OCI-LY1 (cell line): ENCODE measurements around the gene ZNF770.

Experiments
- H2AFZ ChIP-seq: fragments of 200-600 bp; sonication (generic), shearing (Covaris generic); 2 replicates; pipeline ENCODE4 v1.6.0; 2014; ENCODE audit warnings: antibody characterized with exemption, mild to moderate bottlenecking, low read length
- H3F3A ChIP-seq: fragments of 200-600 bp; sonication (generic), shearing (Covaris generic); 2 replicates; pipeline ENCODE4 v1.6.0; 2014; ENCODE audit warnings: mild to moderate bottlenecking, antibody characterized with exemption, low read length, moderate library complexity; ENCODE audit not compliant: insufficient read depth
- H3K27ac ChIP-seq: fragments of 200-600 bp; sonication (generic); 2 replicates; pipeline ENCODE4 v1.5.1; 2014; ENCODE audit warnings: low read length, mixed run types, mild to moderate bottlenecking, low read depth; ENCODE audit not compliant: poor library complexity, severe bottlenecking
- H3K27me3 ChIP-seq: fragments of 200-600 bp; sonication (generic); 2 replicates; pipeline ENCODE4 v1.6.0; 2014; ENCODE audit warnings: antibody characterized with exemption, mild to moderate bottlenecking, low read length, moderate library complexity; ENCODE audit not compliant: insufficient read depth
- H3K36me3 ChIP-seq: fragments of 200-600 bp; sonication (generic); 2 replicates; pipeline ENCODE4 v1.6.1; 2014; ENCODE audit warnings: mild to moderate bottlenecking, antibody characterized with exemption, low read length, moderate library complexity, mixed read lengths; ENCODE audit not compliant: insufficient read depth
- H3K4me1 ChIP-seq: fragments of 200-600 bp; sonication (generic); 2 replicates; pipeline ENCODE4 v1.5.1; 2014; ENCODE audit warnings: mild to moderate bottlenecking, low read length, moderate library complexity; ENCODE audit not compliant: insufficient read depth, severe bottlenecking
- H3K4me2 ChIP-seq: fragments of 200-600 bp; sonication (generic), shearing (Covaris generic); 2 replicates; pipeline ENCODE4 v1.6.1; 2014; ENCODE audit warnings: low read length
- H3K4me3 ChIP-seq: fragments of 200-600 bp; sonication (generic); 2 replicates; pipeline ENCODE4 v1.5.1; 2014; ENCODE audit warnings: low read length, low read depth, mild to moderate bottlenecking, mixed read lengths; ENCODE audit not compliant: poor library complexity, severe bottlenecking
- H3K79me2 ChIP-seq: fragments of 200-600 bp; shearing (Covaris generic); 2 replicates; pipeline ENCODE4 v1.6.1; 2016; ENCODE audit warnings: mixed run types, low read length, mixed read lengths; ENCODE audit not compliant: insufficient read depth
- H3K9ac ChIP-seq: fragments of 200-600 bp; sonication (generic), shearing (Covaris generic); 2 replicates; pipeline ENCODE4 v1.6.1; 2014; ENCODE audit warnings: mild to moderate bottlenecking, low read length, mixed read lengths
- H3K9me2 ChIP-seq: fragments of 200-600 bp; sonication (generic), shearing (Covaris generic); 2 replicates; pipeline ENCODE4 v1.6.1; 2014; ENCODE audit warnings: low read depth, mild to moderate bottlenecking, low read length, mixed read lengths
- H3K9me3 ChIP-seq: fragments of 200-600 bp; shearing (Covaris generic); 2 replicates; pipeline ENCODE4 v1.6.1; 2014; ENCODE audit warnings: low read length, mixed read lengths
- H4K20me1 ChIP-seq: fragments of 200-600 bp; sonication (generic), shearing (Covaris generic); 2 replicates; pipeline ENCODE4 v1.6.0; 2016; ENCODE audit warnings: mild to moderate bottlenecking, low read length; ENCODE audit not compliant: insufficient read depth
- EZH2 ChIP-seq: fragments of 200-600 bp; sonication (generic), shearing (Covaris generic); IDR thresholded peaks from 2 replicates; pipeline ENCODE4 v1.8.0; 2017; ENCODE audit warnings: borderline replicate concordance, mixed run types, mild to moderate bottlenecking, antibody characterized with exemption, low read length, moderate library complexity, mixed read lengths
- TF ChIP-seq, protein P1 (sequence below): fragments of 200-600 bp; sonication (generic), shearing (Covaris generic); IDR thresholded peaks from 2 replicates; pipeline ENCODE4 v1.5.1; 2017; ENCODE audit warnings: mild to moderate bottlenecking, antibody characterized with exemption, low read length, moderate library complexity, mixed read lengths

Gene ZNF770

DNA sequence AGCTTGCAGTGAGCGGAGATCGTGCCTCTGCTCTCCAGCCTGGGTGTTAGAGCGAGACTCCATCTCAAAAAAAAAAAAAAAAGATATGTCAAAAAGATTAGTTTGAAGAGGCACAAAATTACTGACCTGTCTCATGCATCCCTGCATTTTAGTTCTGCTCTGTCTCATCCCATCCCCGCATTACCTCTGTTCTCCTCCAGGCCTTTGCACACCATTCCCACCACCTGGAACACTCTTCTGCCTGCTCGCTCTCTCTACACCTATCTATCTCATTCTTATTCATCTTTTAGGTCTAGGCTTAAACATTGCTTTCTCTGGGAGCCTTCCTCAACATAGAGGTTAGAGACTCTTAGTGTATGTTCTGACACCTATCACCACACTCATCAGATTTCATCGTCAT, 32.9 kb upstream of the ZNF770 start:
- no peak overlapping the region for H3K4me2 ChIP-seq
- no peaks in the 10 kb centered on the region for H3F3A ChIP-seq
- H3K4me3 ChIP-seq = no peak overlapping the region
- no peaks in the 10 kb centered on the region for H3K9me2 ChIP-seq
- no peaks in the 10 kb centered on the region for H3K4me1 ChIP-seq
- no peak overlapping the region for H3K27ac ChIP-seq
- TF ChIP-seq, protein P1, sequence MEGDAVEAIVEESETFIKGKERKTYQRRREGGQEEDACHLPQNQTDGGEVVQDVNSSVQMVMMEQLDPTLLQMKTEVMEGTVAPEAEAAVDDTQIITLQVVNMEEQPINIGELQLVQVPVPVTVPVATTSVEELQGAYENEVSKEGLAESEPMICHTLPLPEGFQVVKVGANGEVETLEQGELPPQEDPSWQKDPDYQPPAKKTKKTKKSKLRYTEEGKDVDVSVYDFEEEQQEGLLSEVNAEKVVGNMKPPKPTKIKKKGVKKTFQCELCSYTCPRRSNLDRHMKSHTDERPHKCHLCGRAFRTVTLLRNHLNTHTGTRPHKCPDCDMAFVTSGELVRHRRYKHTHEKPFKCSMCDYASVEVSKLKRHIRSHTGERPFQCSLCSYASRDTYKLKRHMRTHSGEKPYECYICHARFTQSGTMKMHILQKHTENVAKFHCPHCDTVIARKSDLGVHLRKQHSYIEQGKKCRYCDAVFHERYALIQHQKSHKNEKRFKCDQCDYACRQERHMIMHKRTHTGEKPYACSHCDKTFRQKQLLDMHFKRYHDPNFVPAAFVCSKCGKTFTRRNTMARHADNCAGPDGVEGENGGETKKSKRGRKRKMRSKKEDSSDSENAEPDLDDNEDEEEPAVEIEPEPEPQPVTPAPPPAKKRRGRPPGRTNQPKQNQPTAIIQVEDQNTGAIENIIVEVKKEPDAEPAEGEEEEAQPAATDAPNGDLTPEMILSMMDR = no peak
- no peak for TF ChIP-seq EZH2
- no peaks in the 10 kb centered on the region for H4K20me1 ChIP-seq
- H3K9ac ChIP-seq = no peak overlapping the region
- no peaks in the 10 kb centered on the region for H3K9me3 ChIP-seq
- no peaks in the 10 kb centered on the region for H3K79me2 ChIP-seq
- H3K27me3 ChIP-seq = no peaks in the 10 kb centered on the region
- H3K36me3 ChIP-seq = no peaks in the 10 kb centered on the region
- H2AFZ ChIP-seq = no peak overlapping the region

DNA sequence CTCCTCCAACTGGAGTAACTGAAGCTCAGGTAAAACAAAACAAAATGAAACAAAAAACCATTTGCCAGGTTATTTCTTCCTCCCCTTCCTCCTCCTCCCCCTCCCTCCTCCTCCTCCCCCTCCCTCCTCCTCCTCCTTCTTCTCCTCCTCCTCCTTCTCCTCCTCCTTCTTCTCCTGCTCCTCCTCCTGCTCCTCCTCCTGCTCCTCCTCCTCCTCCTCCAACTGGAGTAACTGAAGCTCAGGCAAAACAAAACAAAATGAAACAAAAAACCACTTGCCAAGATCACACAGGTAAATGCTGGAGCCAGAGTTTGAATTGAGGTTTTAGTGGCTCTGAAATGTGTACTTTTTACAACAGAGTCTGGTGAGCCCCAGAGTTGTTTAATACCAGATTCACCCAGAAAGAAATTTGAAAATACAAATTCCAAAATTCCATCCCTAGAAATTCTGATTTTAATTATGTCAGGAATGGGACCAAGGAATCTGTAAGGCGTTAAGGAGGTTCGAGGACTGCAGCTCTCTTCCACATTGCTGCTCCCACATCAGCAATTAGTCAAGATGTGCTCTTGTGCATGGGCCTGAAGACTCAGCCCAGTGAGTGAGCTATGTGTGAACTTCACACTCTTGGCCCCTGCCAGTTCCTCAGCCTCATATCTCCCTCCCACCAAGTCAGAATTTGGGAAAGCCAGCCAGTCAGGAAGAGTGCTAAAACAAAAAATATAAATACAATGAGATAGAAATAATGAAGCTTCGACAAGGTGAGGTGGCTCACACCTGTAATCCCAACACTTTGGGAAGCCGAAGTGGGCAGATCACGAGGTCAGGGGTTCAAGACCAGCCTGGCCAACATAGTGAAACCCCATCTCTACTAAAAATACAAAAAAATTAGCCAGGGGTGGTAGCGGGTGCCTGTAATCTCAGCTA, 31.6 kb upstream of the ZNF770 start:
- no peaks in the 10 kb centered on the region for H3K4me1 ChIP-seq
- H2AFZ ChIP-seq = no peak overlapping the region
- no peaks in the 10 kb centered on the region for H3F3A ChIP-seq
- H3K36me3 ChIP-seq = no peaks in the 10 kb centered on the region
- TF ChIP-seq, protein P1 = no peak
- TF ChIP-seq EZH2 = no peak
- no peak overlapping the region for H3K4me2 ChIP-seq
- no peaks in the 10 kb centered on the region for H4K20me1 ChIP-seq
- no peaks in the 10 kb centered on the region for H3K9me3 ChIP-seq
- H3K27me3 ChIP-seq = no peaks in the 10 kb centered on the region
- no peak overlapping the region for H3K4me3 ChIP-seq
- H3K9me2 ChIP-seq = no peaks in the 10 kb centered on the region
- H3K9ac ChIP-seq = no peak overlapping the region
- no peak overlapping the region for H3K27ac ChIP-seq
- no peaks in the 10 kb centered on the region for H3K79me2 ChIP-seq

DNA sequence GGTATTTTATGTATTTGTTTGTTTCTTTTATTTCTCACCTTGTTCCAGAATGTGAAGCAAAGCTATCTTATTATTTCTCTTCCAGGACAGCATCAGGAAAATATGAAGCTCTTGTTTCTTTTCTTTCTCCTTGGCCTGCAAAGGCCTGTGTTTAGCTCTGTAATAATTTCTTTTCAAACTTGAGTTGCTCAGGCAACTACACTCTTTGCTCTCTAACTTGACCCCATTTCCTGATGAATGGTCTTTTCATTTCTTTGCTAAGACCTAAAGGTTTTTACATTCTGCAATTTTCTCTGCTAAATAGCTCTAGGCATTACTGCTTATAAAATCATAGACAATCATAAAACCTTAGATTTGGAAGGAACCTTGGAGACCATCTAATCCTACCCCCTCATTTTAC, 26.2 kb upstream of the ZNF770 start:
- Histone ChIP-seq H2AFZ (no peak overlapping the region), H3K4me1 (no peaks in the 10 kb centered on the region), H3K27ac (no peak overlapping the region), H3F3A (no peaks in the 10 kb centered on the region), H3K27me3 (no peaks in the 10 kb centered on the region), H3K9me2 (no peaks in the 10 kb centered on the region), H3K36me3 (no peaks in the 10 kb centered on the region), H3K79me2 (no peaks in the 10 kb centered on the region), H3K4me2 (no peak overlapping the region), H3K9me3 (no peaks in the 10 kb centered on the region), H3K4me3 (no peak overlapping the region), H3K9ac (no peak overlapping the region), H4K20me1 (no peaks in the 10 kb centered on the region)
- TF ChIP-seq, protein P1 = no peak
- no peak for TF ChIP-seq EZH2
